Gastrocnemius medialis (tissue), 4 donors: Measurements from ENCODE around the gene CSPG4.

ENCODE experiments used
- CTCF ChIP-seq, 5 experiments: fragments of 450-650 bp in 3 of 5; fragments of 200-600 bp in 2 of 5; sonication (generic) in 2 of 5; IDR thresholded peaks in 4 of 5; conservative IDR thresholded peaks in 1 of 5; 1 replicate in 4 of 5; 2 replicates in 1 of 5; pipeline ENCODE4 v1.5.1; 2016 to 2019; ENCODE audit warnings: antibody characterized with exemption in 5 of 5, mild to moderate bottlenecking in 3 of 5, moderate library complexity in 3 of 5
- POLR2A ChIP-seq, 2 donors: fragments of 450-650 bp; IDR thresholded peaks; one replicate each; pipeline ENCODE4 v1.6.1; 2017; ENCODE audit warnings: antibody characterized with exemption in 2 of 2, mild to moderate bottlenecking in 2 of 2, moderate library complexity in 2 of 2

- TF ChIP-seq CTCF (IDR thresholded peaks at IDR 0.05 in 4 of 5, conservative IDR thresholded peaks at IDR 0.05 in 1 of 5), result no peak
- no peak for TF ChIP-seq POLR2A (IDR thresholded peaks at IDR 0.05)
Measured at GRCh38 chr15:75676688-75677464, 35.8 kb downstream of the CSPG4 start.
